ENCODE data around the gene ANKRD27.
A peak's percentile ranks its signal among the peaks of the same experiment; 100 is the strongest.
"Not testable (repeated sequence)": the region's sequence is repeated elsewhere in the genome, so short reads cannot be mapped to it uniquely, and the experiment has no call there.

Gene ANKRD27

GRCh38 chr19:32587747-32588504 lies 87.1 kb downstream of the ANKRD27 start:
- not testable (repeated sequence) for H3K4me1 ChIP-seq (ENCODE audit: control insufficient read depth, insufficient read depth, low read length); H3K9me3 ChIP-seq (ENCODE audit: control insufficient read depth, low read length); H3K27ac ChIP-seq (ENCODE audit: insufficient read depth, low read depth, low read length, poor library complexity, severe bottlenecking); H3K27me3 ChIP-seq (ENCODE audit: control insufficient read depth, insufficient read depth, low read length, poor library complexity, severe bottlenecking); H3K4me3 ChIP-seq (ENCODE audit: insufficient read depth, low read depth, low read length)
- H3K36me3 ChIP-seq (ENCODE audit: control insufficient read depth, insufficient read depth, low read length), result peaks cover 17% of the 10 kb centered on the region
- 88 to 100% methylated on average over 1 to 3 of the region's 8 CpGs for WGBS, 2 experiments

- H3K9me3 ChIP-seq (ENCODE audit: control insufficient read depth, low read length), result no peaks in the 10 kb centered on the region
- H3K36me3 ChIP-seq (ENCODE audit: control insufficient read depth, insufficient read depth, low read length), result peaks cover 12% of the 10 kb centered on the region
- 7 to 10% methylated on average over 27 of the region's 27 CpGs for WGBS, 2 experiments
- no peak overlapping the region for H3K27ac ChIP-seq (ENCODE audit: insufficient read depth, low read depth, low read length, poor library complexity, severe bottlenecking)
- peaks cover 10% of the 10 kb centered on the region for H3K27me3 ChIP-seq (ENCODE audit: control insufficient read depth, insufficient read depth, low read length, poor library complexity, severe bottlenecking)
- H3K4me1 ChIP-seq (ENCODE audit: control insufficient read depth, insufficient read depth, low read length), result peaks cover 7% of the 10 kb centered on the region
- peak overlapping the region; percentile 84 for H3K4me3 ChIP-seq (ENCODE audit: insufficient read depth, low read depth, low read length)
These were observed 93.2 kb downstream of the ANKRD27 start for GRCh38 chr19:32581705-32582179.

GRCh38 chr19:32580901-32581704 lies 93.9 kb downstream of the ANKRD27 start, which contains the start of gene PDCD5:
TSS of gene PDCD5 (plus strand) at chr19:32581190. CDS start at chr19:32581262, 72 bp downstream.
- Histone ChIP-seq H3K27me3 (ENCODE audit: control insufficient read depth, insufficient read depth, low read length, poor library complexity, severe bottlenecking) (peaks cover 10% of the 10 kb centered on the region), H3K4me3 (ENCODE audit: insufficient read depth, low read depth, low read length) (peak within 1 kb of the TSS; percentile 84), H3K4me1 (ENCODE audit: control insufficient read depth, insufficient read depth, low read length) (peaks cover 7% of the 10 kb centered on the region), H3K36me3 (ENCODE audit: control insufficient read depth, insufficient read depth, low read length) (peaks cover 6% of the 10 kb centered on the region), H3K27ac (ENCODE audit: insufficient read depth, low read depth, low read length, poor library complexity, severe bottlenecking) (no peak within 1 kb of the TSS), H3K9me3 (ENCODE audit: control insufficient read depth, low read length) (no peaks in the 10 kb centered on the region)
- 0 to 1% methylated on average over 81 of the region's 81 CpGs for WGBS, 2 experiments

GRCh38 chr19:32580353-32580900 lies 94.6 kb downstream of the ANKRD27 start:
- WGBS, 2 experiments, result 27 to 33% methylated on average over 22 of the region's 22 CpGs
- H3K27me3 ChIP-seq (ENCODE audit: control insufficient read depth, insufficient read depth, low read length, poor library complexity, severe bottlenecking), result peaks cover 10% of the 10 kb centered on the region
- H3K27ac ChIP-seq (ENCODE audit: insufficient read depth, low read depth, low read length, poor library complexity, severe bottlenecking), result no peak overlapping the region

GRCh38 chr19:32576790-32577189 lies 98.2 kb downstream of the ANKRD27 start:
- 38 to 100% methylated on average over 1 of the region's 1 CpG for WGBS, 2 experiments
- no peaks in the 10 kb centered on the region for H3K9me3 ChIP-seq (ENCODE audit: control insufficient read depth, low read length)

More at GRCh38 chr19:32580353-32580900, 94.6 kb downstream of the ANKRD27 start:
- peaks cover 7% of the 10 kb centered on the region for H3K4me1 ChIP-seq (ENCODE audit: control insufficient read depth, insufficient read depth, low read length)
- peaks cover 4% of the 10 kb centered on the region for H3K36me3 ChIP-seq (ENCODE audit: control insufficient read depth, insufficient read depth, low read length)
- no peaks in the 10 kb centered on the region for H3K9me3 ChIP-seq (ENCODE audit: control insufficient read depth, low read length)
- H3K4me3 ChIP-seq (ENCODE audit: insufficient read depth, low read depth, low read length), result peak overlapping the region; percentile 84

GRCh38 chr19:32573492-32573794 lies 101.5 kb downstream of the ANKRD27 start:
- Histone ChIP-seq H3K36me3 (ENCODE audit: control insufficient read depth, insufficient read depth, low read length) (no peaks in the 10 kb centered on the region), H3K4me3 (ENCODE audit: insufficient read depth, low read depth, low read length) (no peak overlapping the region), H3K27me3 (ENCODE audit: control insufficient read depth, insufficient read depth, low read length, poor library complexity, severe bottlenecking) (peaks cover 4% of the 10 kb centered on the region), H3K4me1 (ENCODE audit: control insufficient read depth, insufficient read depth, low read length) (no peaks in the 10 kb centered on the region), H3K27ac (ENCODE audit: insufficient read depth, low read depth, low read length, poor library complexity, severe bottlenecking) (no peak overlapping the region), H3K9me3 (ENCODE audit: control insufficient read depth, low read length) (no peaks in the 10 kb centered on the region)
- 79% methylated on average over 3 of the region's 3 CpGs for WGBS, 2 experiments

More at GRCh38 chr19:32576790-32577189, 98.2 kb downstream of the ANKRD27 start:
- Histone ChIP-seq H3K36me3 (ENCODE audit: control insufficient read depth, insufficient read depth, low read length) (no peaks in the 10 kb centered on the region), H3K27ac (ENCODE audit: insufficient read depth, low read depth, low read length, poor library complexity, severe bottlenecking) (no peak overlapping the region), H3K27me3 (ENCODE audit: control insufficient read depth, insufficient read depth, low read length, poor library complexity, severe bottlenecking) (peaks cover 10% of the 10 kb centered on the region), H3K4me1 (ENCODE audit: control insufficient read depth, insufficient read depth, low read length) (no peaks in the 10 kb centered on the region), H3K4me3 (ENCODE audit: insufficient read depth, low read depth, low read length) (no peak overlapping the region)

- not testable (repeated sequence) for H3K27ac ChIP-seq (ENCODE audit: insufficient read depth, low read depth, low read length, poor library complexity, severe bottlenecking); H3K4me1 ChIP-seq (ENCODE audit: control insufficient read depth, insufficient read depth, low read length); H3K27me3 ChIP-seq (ENCODE audit: control insufficient read depth, insufficient read depth, low read length, poor library complexity, severe bottlenecking); H3K36me3 ChIP-seq (ENCODE audit: control insufficient read depth, insufficient read depth, low read length); H3K9me3 ChIP-seq (ENCODE audit: control insufficient read depth, low read length); H3K4me3 ChIP-seq (ENCODE audit: insufficient read depth, low read depth, low read length)
- WGBS, 2 experiments, result 92% methylated on average over 18 to 19 of the region's 21 CpGs
These were observed 102.1 kb downstream of the ANKRD27 start for GRCh38 chr19:32572700-32573491.

- not testable (repeated sequence) for H3K9me3 ChIP-seq (ENCODE audit: control insufficient read depth, low read length); H3K27ac ChIP-seq (ENCODE audit: insufficient read depth, low read depth, low read length, poor library complexity, severe bottlenecking); H3K36me3 ChIP-seq (ENCODE audit: control insufficient read depth, insufficient read depth, low read length); H3K4me1 ChIP-seq (ENCODE audit: control insufficient read depth, insufficient read depth, low read length); H3K4me3 ChIP-seq (ENCODE audit: insufficient read depth, low read depth, low read length); H3K27me3 ChIP-seq (ENCODE audit: control insufficient read depth, insufficient read depth, low read length, poor library complexity, severe bottlenecking)
- 97% methylated on average over 20 to 25 of the region's 36 CpGs for WGBS, 2 experiments
These were observed 103.4 kb downstream of the ANKRD27 start for GRCh38 chr19:32571471-32572075.

GRCh38 chr19:32570081-32570785 lies 104.7 kb downstream of the ANKRD27 start:
- H3K4me3 ChIP-seq (ENCODE audit: insufficient read depth, low read depth, low read length), result no peak overlapping the region
- no peaks in the 10 kb centered on the region for H3K27me3 ChIP-seq (ENCODE audit: control insufficient read depth, insufficient read depth, low read length, poor library complexity, severe bottlenecking)
- H3K4me1 ChIP-seq (ENCODE audit: control insufficient read depth, insufficient read depth, low read length), result no peaks in the 10 kb centered on the region
- 61% methylated on average over 15 of the region's 15 CpGs for WGBS, 2 experiments
- H3K27ac ChIP-seq (ENCODE audit: insufficient read depth, low read depth, low read length, poor library complexity, severe bottlenecking), result no peak overlapping the region
- no peaks in the 10 kb centered on the region for H3K36me3 ChIP-seq (ENCODE audit: control insufficient read depth, insufficient read depth, low read length)
- no peaks in the 10 kb centered on the region for H3K9me3 ChIP-seq (ENCODE audit: control insufficient read depth, low read length)

Measured in ectodermal cell (in vitro differentiated cells).